Activated T-cell treated with anti-CD3 and anti-CD28 coated beads for 48 hours (primary cell): Measurements from ENCODE around the gene SLC2A9.

Experiments used
- DNase-seq: peaks from one replicate; pipeline ENCODE4 v3.0.0-alpha.2; 2020; ENCODE audit warnings: low read depth

Gene SLC2A9

DNA sequence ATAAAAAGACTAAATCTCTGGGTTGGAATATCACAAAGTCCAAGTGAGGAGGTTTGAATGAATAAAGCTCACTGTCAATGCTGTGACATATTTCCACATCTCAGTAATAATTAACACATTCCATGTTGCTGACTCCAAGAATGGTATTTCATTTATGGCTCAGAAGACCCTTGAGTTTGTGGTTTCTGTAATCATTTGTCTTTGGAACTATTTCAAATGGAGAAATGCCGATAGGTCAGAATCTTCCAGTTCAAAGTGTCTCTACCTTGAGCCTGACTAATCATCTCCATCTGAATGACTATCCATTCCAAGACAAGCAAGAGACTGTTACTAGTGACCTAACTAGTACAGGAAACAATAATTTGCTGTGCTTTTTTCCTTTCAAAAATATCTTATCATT is 24.2 kb upstream of the SLC2A9 start:
- no peak for DNase-seq

DNA sequence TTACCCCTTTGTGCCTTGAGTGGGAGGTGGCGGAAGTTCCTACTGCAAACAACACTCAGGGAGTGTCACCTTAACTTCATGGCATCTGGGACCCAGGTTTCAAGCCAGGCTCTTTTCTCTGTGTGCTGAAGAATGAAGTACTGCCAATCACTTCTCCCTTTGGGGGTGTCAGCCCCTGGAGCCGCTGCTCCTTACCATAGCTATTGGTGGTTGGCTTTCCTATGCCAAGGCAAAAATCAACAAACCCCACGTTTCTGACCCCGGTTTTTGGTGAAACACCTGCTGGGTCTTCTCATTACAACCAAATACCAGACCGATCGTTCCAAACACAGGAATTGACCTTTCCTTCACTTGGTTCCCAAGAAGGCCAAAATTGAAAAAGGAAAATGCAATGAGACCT is 19.7 kb upstream of the SLC2A9 start:
- DNase-seq = no peak

GRCh38 chr4:10040049-10040892 is 19.0 kb upstream of the SLC2A9 start:
- no peak for DNase-seq

DNA sequence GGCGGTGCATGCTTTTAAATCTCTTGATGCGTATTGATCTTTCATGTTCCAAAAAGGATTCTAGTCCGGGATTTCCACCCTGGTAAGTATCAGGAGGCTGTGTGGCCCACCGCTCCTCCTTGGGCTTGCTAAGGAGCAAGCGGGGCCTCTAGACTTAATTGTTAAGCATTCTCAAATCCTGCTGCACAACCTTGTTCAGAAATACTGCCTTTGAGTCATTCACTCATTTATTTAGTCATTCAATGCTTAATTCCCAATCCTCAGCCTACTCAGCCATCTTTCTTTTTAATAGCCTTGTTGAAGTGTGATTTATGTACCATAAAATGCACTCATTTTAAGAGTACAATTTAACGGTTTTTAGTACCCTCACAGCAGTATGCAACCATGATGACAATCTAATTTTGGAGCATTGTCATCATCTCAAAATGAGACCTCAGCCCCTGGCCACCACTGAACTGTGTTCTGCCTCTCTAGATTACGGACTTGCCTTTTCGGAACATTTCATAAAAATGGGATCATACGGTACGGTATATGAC is 15.6 kb upstream of the SLC2A9 start:
- DNase-seq = no peak

GRCh38 chr4:10035130-10035529 is 13.8 kb upstream of the SLC2A9 start:
- DNase-seq = no peak

DNA sequence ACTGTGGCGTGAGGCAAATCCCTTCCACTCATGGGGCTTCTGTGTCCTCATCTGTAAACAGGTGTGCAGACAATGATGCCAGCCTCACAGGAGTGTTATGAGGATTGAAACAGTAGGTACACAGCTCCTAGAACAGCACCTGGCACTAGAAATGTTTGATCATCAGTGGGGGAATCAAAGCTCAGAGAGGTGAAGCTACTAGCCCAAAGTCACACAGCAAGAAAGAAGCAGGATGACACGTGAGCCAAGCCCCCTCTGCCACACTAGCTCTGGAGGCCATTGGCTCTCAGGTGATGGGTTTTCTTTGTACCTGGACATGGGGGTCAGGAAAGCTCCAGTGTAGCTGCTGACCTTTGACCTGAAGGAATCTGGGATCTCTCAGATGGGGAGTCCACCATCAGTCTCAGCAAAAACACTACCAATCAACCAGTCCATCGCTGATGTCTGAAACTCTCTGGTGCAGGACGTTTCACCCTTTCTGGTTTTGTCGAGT is 13.4 kb upstream of the SLC2A9 start:
- DNase-seq = no peak

- DNase-seq = no peak
Measured at GRCh38 chr4:10034136-10034535, 12.8 kb upstream of the SLC2A9 start.

- no peak for DNase-seq
Measured at GRCh38 chr4:10033191-10033881, 12.0 kb upstream of the SLC2A9 start.

GRCh38 chr4:10032625-10033024 is 11.3 kb upstream of the SLC2A9 start:
- DNase-seq = no peak

- no peak for DNase-seq
Measured at GRCh38 chr4:10031668-10032590, 10.6 kb upstream of the SLC2A9 start.

DNA sequence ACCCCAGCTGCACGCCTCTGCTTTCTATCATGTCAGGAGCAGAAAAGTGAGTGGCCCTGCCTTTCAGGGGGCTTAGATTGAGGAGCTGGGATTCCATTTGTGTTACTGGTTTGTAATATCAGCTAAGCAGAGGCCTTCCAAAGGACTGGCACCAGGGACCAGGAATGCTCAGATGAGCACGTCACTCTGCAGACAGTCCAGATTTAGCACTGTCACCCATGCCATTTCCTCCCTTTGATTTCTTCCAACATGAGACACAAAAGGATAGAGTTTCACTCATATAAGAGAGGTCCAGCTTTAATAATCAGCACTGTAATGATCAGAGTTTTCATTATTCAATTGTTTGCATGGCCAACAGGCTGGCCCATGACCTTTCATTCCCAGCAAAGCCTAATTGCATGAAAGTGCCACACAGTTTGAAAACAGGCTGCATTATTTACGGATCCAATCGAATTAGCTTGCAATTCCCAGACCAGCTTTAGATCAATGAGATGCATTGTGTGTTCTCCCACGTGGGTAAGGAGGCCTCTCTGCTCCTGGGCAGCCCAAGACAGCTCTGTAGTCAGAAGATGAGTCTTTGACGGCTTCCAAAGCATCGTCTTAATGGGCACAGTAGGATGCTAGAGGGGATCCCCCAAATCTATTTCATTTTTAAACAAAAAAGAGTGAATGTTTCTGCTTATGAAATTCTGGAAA is 9.8 kb upstream of the SLC2A9 start:
- DNase-seq = no peak

GRCh38 chr4:10029403-10029802 is 8.1 kb upstream of the SLC2A9 start:
- DNase-seq = no peak

DNA sequence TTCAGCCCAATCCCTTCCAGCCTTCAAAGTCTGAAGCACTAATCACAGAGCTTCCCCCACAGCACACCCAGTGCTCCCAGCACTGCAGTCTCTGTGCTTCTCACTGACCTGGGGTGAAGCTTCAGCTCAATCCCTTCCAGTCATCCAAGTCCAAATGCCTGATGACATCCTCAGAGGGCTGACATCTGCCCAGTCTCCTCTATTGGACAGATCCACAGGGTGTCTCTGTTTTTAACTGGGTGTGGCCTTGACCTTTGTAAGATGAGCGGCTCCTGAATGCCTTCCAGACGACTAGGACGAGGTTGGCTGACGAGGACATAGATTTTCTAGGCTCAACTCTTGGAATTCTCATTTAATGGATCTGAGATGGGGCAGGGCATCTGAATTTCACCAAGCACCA is 7.6 kb upstream of the SLC2A9 start:
- no peak for DNase-seq

- no peak for DNase-seq
Measured at GRCh38 chr4:10026485-10026884, 5.2 kb upstream of the SLC2A9 start.

DNA sequence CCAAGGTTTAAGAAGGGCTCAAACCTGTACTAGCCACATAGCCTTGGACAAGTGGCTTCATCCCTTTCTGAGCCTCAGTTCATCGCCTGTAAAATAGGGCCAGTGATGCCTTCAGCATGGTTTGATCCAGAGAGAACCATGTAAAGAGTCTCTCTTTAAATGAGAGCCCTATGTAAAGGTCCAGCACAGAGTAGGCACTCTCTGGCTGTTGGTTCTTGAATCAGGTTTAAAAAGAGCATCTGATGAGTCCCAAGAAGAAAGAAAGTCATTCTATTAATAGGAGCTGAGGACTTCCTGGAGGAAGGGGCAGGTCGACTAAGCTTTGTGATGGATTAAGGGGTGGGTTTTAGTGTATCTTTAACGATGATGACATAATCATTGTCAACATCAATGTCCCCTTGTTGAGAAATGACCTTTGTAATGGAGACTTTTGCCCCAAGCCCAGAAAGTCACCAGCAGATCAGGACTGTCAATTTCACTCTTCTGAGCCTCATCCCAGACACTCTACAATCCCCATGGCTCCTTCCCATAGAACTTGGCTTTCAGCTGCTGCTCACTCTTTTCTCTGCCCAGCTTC is 4.0 kb upstream of the SLC2A9 start:
- no peak for DNase-seq

DNA sequence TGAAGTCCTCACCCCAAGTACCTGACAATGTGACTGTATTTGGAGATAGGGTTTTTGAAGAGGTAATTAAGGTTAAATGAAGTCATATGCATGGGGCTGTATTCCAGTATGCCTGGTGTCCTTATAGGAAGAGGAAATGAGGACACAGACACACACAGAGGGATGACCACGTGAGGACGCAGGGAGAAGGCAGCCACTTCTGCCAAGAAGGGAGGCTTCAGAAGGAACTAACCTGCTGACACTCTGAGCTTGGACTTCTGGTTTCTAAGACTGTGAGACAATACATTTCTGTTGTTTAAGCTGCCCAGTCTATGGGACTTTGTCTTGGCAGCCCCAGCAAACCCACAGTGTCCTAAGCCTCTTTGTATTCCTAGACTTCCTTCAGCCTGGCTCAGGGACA is 3.0 kb upstream of the SLC2A9 start:
- DNase-seq = no peak

DNA sequence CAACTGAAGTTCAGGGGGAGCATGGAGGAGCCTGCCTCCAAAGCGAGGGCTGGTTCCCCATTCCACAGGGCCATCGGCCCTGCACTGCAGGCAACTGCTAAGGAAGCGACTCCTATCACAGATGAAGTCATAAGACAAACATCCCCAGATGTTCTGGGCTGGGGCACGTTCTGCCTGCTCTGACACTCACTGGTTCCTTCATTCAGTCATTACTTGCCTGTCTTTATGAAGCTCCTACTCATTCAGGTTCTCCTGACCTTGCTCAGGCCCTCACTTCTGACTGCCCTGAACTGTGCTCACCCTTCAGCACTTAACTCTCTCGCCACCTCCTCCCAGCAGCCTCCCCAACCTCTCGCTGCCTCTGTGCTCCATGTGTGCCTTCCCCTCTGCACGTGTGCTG is 2.5 kb upstream of the SLC2A9 start:
- no peak for DNase-seq

GRCh38 chr4:10023050-10023419 is 1.7 kb upstream of the SLC2A9 start:
- DNase-seq = no peak

GRCh38 chr4:10022346-10023049 is 1.2 kb upstream of the SLC2A9 start:
- DNase-seq = no peak

- no peak for DNase-seq
Measured at GRCh38 chr4:10021653-10022023, 341 bp upstream of the SLC2A9 start.

- no peak for DNase-seq
Measured at GRCh38 chr4:10020106-10020505, 1.2 kb downstream of the SLC2A9 start.
